Hepatocyte (in vitro differentiated cells): ENCODE data around the gene ABCA13. TPM values are rescaled to one million over a fixed set of nuclear protein-coding genes. Genes with fewer than 3 reads are reported as not detected.

Source experiments
- DNase-seq: peaks from one replicate; pipeline ENCODE4 v3.0.0-alpha.2; 2016; ENCODE audit warnings: low spot score
- H2AFZ ChIP-seq: fragments of 200-600 bp; sonication (generic); 2 replicates; pipeline ENCODE4 v1.6.0; 2016; ENCODE audit warnings: antibody characterized with exemption, mild to moderate bottlenecking
- H3K27ac ChIP-seq: fragments of 200-600 bp; sonication (generic); 2 replicates; pipeline ENCODE4 v1.5.1; 2016; ENCODE audit warnings: mild to moderate bottlenecking
- H3K27me3 ChIP-seq: fragments of 200-600 bp; sonication (generic); 2 replicates; pipeline ENCODE4 v1.6.1; 2016
- H3K36me3 ChIP-seq: fragments of 200-600 bp; sonication (generic); replicated peaks from 2 replicates; pipeline ENCODE4 v1.5.1; 2016; ENCODE audit warnings: low read depth; ENCODE audit not compliant: insufficient read depth
- H3K4me1 ChIP-seq: fragments of 200-600 bp; sonication (generic); 2 replicates; pipeline ENCODE4 v1.5.1; 2016; ENCODE audit warnings: mild to moderate bottlenecking, moderate library complexity; ENCODE audit not compliant: insufficient read depth
- H3K4me2 ChIP-seq: fragments of 200-600 bp; sonication (generic); 2 replicates; pipeline ENCODE4 v1.6.0; 2016
- H3K4me3 ChIP-seq: fragments of 200-600 bp; sonication (generic); 2 replicates; pipeline ENCODE4 v1.5.1; 2016; ENCODE audit warnings: mild to moderate bottlenecking
- H3K79me2 ChIP-seq: fragments of 200-600 bp; sonication (generic); 2 replicates; pipeline ENCODE4 v1.6.0; 2017; ENCODE audit warnings: mild to moderate bottlenecking
- H3K9me2 ChIP-seq: fragments of 200-600 bp; sonication (generic); replicated peaks from 2 replicates; pipeline ENCODE4 v1.6.0; 2017; ENCODE audit warnings: mild to moderate bottlenecking; ENCODE audit not compliant: insufficient read depth
- H3K9me3 ChIP-seq: fragments of 200-600 bp; sonication (generic); 2 replicates; pipeline ENCODE4 v1.5.1; 2016; ENCODE audit warnings: low read depth, mild to moderate bottlenecking
- H4K20me1 ChIP-seq: fragments of 200-600 bp; sonication (generic); 2 replicates; pipeline ENCODE4 v1.6.0; 2016; ENCODE audit warnings: mild to moderate bottlenecking; ENCODE audit not compliant: insufficient read depth, poor library complexity, severe bottlenecking
- EZH2 ChIP-seq: fragments of 200-600 bp; sonication (generic); IDR thresholded peaks from 2 replicates; pipeline ENCODE4 v1.6.1; 2016; ENCODE audit warnings: antibody characterized with exemption, mild to moderate bottlenecking, borderline replicate concordance
- EZH2phosphoT487 ChIP-seq: fragments of 200-600 bp; sonication (generic); IDR thresholded peaks from one replicate; pipeline ENCODE4 v1.6.1; 2018; ENCODE audit warnings: antibody characterized with exemption, mild to moderate bottlenecking, low read depth, moderate library complexity; ENCODE audit not compliant: unreplicated experiment, severe bottlenecking
- WGBS: methylation state at CpG from one replicate; pipeline ENCODE4 v1.1.6; 2016; ENCODE audit warnings: low lambda C conversion rate; ENCODE audit errors: missing lambda C conversion rate; 5-methylcytosine and 5-hydroxymethylcytosine counted together
- polyA plus RNA-seq: library from polyadenylated mRNA; unstranded; fragments of >200 nt; fragmentation: Nextera tagmentation; extraction: Ambion mirVana; gene quantifications from 2 replicates; pipeline ENCODE4 v1.2.1, GENCODE V29; 2016
- total RNA-seq: library from RNA; depleted of rRNA; stranded (reverse); fragments of >200 nt; gene quantifications from 2 replicates; pipeline ENCODE4 v1.2.3, GENCODE V29; 2014
- TF ChIP-seq, protein P1 (sequence below): fragments of 200-600 bp; sonication (generic); IDR thresholded peaks from 2 replicates; pipeline ENCODE4 v1.5.1; 2016; ENCODE audit warnings: antibody characterized with exemption, mild to moderate bottlenecking; ENCODE audit not compliant: poor library complexity

ABCA13 gene
- total and polyA plus RNA-seq, 2 experiments from 2014 or later: 0.57 to 2.0 TPM

DNA sequence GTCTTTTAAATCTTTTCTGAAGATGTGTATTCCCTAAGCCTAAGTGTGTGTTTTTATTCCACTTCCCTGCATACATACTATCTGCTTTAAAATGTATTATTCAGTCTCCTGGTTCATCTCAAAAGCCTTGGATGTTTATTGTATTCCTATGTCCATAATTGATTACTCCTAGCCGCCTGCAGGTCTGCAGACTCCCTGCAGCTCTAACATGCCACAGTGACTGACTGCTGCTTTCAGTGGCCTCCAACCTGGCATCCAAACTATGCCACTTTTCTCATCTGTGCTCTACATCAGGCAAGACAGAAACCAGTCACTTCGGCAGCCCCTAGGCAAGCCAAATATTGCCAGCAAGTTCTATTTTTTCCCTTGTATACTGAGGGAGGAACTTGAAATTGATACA, 81.7 kb downstream of the ABCA13 start:
- Histone ChIP-seq H3K4me3 (no peak overlapping the region), H3K79me2 (no peaks in the 10 kb centered on the region), H4K20me1 (no peaks in the 10 kb centered on the region), H3K4me2 (no peak overlapping the region), H2AFZ (no peak overlapping the region), H3K4me1 (no peaks in the 10 kb centered on the region), H3K9me2 (no peaks in the 10 kb centered on the region), H3K9me3 (no peaks in the 10 kb centered on the region), H3K27ac (no peak overlapping the region), H3K27me3 (no peaks in the 10 kb centered on the region), H3K36me3 (no peaks in the 10 kb centered on the region)
- no peak for TF ChIP-seq EZH2phosphoT487
- TF ChIP-seq, protein P1, sequence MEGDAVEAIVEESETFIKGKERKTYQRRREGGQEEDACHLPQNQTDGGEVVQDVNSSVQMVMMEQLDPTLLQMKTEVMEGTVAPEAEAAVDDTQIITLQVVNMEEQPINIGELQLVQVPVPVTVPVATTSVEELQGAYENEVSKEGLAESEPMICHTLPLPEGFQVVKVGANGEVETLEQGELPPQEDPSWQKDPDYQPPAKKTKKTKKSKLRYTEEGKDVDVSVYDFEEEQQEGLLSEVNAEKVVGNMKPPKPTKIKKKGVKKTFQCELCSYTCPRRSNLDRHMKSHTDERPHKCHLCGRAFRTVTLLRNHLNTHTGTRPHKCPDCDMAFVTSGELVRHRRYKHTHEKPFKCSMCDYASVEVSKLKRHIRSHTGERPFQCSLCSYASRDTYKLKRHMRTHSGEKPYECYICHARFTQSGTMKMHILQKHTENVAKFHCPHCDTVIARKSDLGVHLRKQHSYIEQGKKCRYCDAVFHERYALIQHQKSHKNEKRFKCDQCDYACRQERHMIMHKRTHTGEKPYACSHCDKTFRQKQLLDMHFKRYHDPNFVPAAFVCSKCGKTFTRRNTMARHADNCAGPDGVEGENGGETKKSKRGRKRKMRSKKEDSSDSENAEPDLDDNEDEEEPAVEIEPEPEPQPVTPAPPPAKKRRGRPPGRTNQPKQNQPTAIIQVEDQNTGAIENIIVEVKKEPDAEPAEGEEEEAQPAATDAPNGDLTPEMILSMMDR: no peak
- no peak for TF ChIP-seq EZH2
- DNase-seq: no peak
- 51% methylated on average over 2 of the region's 2 CpGs for WGBS

DNA sequence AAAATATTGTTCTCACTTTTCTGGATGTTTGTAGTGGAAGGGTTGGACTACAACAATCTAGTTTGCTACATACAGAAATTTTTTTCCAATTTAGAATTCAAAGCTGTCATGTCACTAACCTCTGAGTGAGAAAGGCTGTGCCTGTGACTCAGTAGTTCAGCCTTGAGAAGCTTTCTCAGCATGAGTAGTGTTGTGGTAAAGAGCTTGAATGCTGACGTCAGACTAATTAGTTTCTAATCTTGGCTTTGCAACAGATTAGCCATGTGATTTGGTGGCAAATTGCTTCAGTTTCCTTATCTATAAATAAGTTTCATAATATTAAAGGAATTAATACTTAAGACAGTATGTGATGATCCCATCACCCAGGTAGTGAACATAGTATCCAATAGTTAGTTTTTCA, 83.8 kb downstream of the ABCA13 start:
- Histone ChIP-seq H3K36me3 (no peaks in the 10 kb centered on the region), H4K20me1 (no peaks in the 10 kb centered on the region), H3K4me2 (no peak overlapping the region), H2AFZ (no peak overlapping the region), H3K27ac (no peak overlapping the region), H3K4me1 (no peaks in the 10 kb centered on the region), H3K79me2 (no peaks in the 10 kb centered on the region), H3K4me3 (no peak overlapping the region), H3K9me2 (no peaks in the 10 kb centered on the region), H3K27me3 (no peaks in the 10 kb centered on the region), H3K9me3 (no peaks in the 10 kb centered on the region)
- WGBS: 69% methylated on average over 1 of the region's 1 CpG
- TF ChIP-seq EZH2: no peak
- TF ChIP-seq, protein P1: no peak
- TF ChIP-seq EZH2phosphoT487: no peak
- no peak for DNase-seq

- H4K20me1 ChIP-seq: no peaks in the 10 kb centered on the region
- H3K4me2 ChIP-seq: no peak overlapping the region
- no peak overlapping the region for H3K4me3 ChIP-seq
- no peaks in the 10 kb centered on the region for H3K9me2 ChIP-seq
- no peaks in the 10 kb centered on the region for H3K9me3 ChIP-seq
- 92% methylated on average over 4 of the region's 4 CpGs for WGBS
- no peaks in the 10 kb centered on the region for H3K27me3 ChIP-seq
- no peaks in the 10 kb centered on the region for H3K36me3 ChIP-seq
- no peak overlapping the region for H3K27ac ChIP-seq
- TF ChIP-seq, protein P1: no peak
- TF ChIP-seq EZH2phosphoT487 (no peak), EZH2 (no peak)
- H2AFZ ChIP-seq: no peak overlapping the region
- H3K79me2 ChIP-seq: no peaks in the 10 kb centered on the region
- no peak for DNase-seq
- H3K4me1 ChIP-seq: no peaks in the 10 kb centered on the region
These were observed 88.4 kb downstream of the ABCA13 start for GRCh38 chr7:48259463-48260280.
